ENCODE data around the gene SPPL2B.
A peak's percentile ranks its signal among the peaks of the same experiment; 100 is the strongest.
"Not testable (repeated sequence)": the region's sequence is repeated elsewhere in the genome, so short reads cannot be mapped to it uniquely, and the experiment has no call there.

Gene SPPL2B

GRCh38 chr19:2382530-2383222 lies 54.2 kb downstream of the SPPL2B start:
- no peak for DNase-seq

GRCh38 chr19:2385053-2385721 lies 56.7 kb downstream of the SPPL2B start:
- DNase-seq, result no peak

- no peak for DNase-seq
These were observed 59.1 kb downstream of the SPPL2B start for GRCh38 chr19:2387367-2388288.

- no peak for DNase-seq
These were observed 61.1 kb downstream of the SPPL2B start for GRCh38 chr19:2389594-2389993.

- DNase-seq, result peak; percentile 62
These were observed 62.7 kb downstream of the SPPL2B start for GRCh38 chr19:2391118-2391725.

GRCh38 chr19:2392366-2392765 lies 63.9 kb downstream of the SPPL2B start:
- DNase-seq, result no peak

- not testable (repeated sequence) for DNase-seq
These were observed 64.4 kb downstream of the SPPL2B start for GRCh38 chr19:2392899-2393298.

- DNase-seq, result no peak
These were observed 65.6 kb downstream of the SPPL2B start for GRCh38 chr19:2394054-2394441.

GRCh38 chr19:2394442-2395292 lies 66.2 kb downstream of the SPPL2B start:
- DNase-seq, result no peak

GRCh38 chr19:2395293-2395829 lies 66.9 kb downstream of the SPPL2B start:
- DNase-seq, result not testable (repeated sequence)

GRCh38 chr19:2397173-2397572 lies 68.7 kb downstream of the SPPL2B start:
- DNase-seq, result not testable (repeated sequence)

- DNase-seq, result no peak
These were observed 70.3 kb downstream of the SPPL2B start for GRCh38 chr19:2398735-2399305.

- no peak for DNase-seq
These were observed 71.1 kb downstream of the SPPL2B start for GRCh38 chr19:2399582-2399981.
